Gastrocnemius medialis (tissue), 4 donors: ENCODE data around the gene OTOP3. TPM values are rescaled to one million over a fixed set of nuclear protein-coding genes. Genes with fewer than 3 reads are reported as not detected.

ENCODE experiments used
- total RNA-seq, 4 donors: library from RNA; depleted of rRNA; stranded (reverse); fragments of >200 nt; gene quantifications; one replicate each; pipeline versions ENCODE4 v1.1.0 to v1.2.3, GENCODE V29; 2016

The OTOP3 gene
- total RNA-seq, 4 donors from 2014 or later = not detected

Other genes starting within 250 kb of the OTOP3 start
- not detected for gene CD300LF, start 223.0 kb upstream of the OTOP3 start, total RNA-seq
- 1 to 10 TPM in 1 of 4 donors, under 1 TPM in 3; 0.24 to 3.7 (median 0.43) TPM for gene RAB37, start 198.6 kb upstream of the OTOP3 start, total RNA-seq
- 1 to 10 TPM; 3.8 to 5.6 (median 5.5) TPM for gene NHERF1, start 187.3 kb upstream of the OTOP3 start, total RNA-seq
- 10 to 100 TPM in 3 of 4 donors, 1 to 10 TPM in 1; 7.7 to 27.4 (median 14.5) TPM for gene NAT9, start 159.6 kb upstream of the OTOP3 start, total RNA-seq
- gene GRIN2C, start 76.0 kb upstream of the OTOP3 start, total RNA-seq = 1 to 10 TPM in 2 of 4 donors, not detected in 2; 1.2 to 1.5 TPM
- 1 to 10 TPM; 2.1 to 6.0 (median 3.2) TPM for gene FDXR, start 62.9 kb upstream of the OTOP3 start, total RNA-seq
- not detected for gene FADS6, start 42.3 kb upstream of the OTOP3 start, total RNA-seq
- gene USH1G, start 12.6 kb upstream of the OTOP3 start, total RNA-seq = not detected
- under 1 TPM in 1 of 4 donors, not detected in 3; 0.19 TPM for gene OTOP2, start 11.6 kb upstream of the OTOP3 start, total RNA-seq
- gene HID1, start 36.9 kb downstream of the OTOP3 start, total RNA-seq = 1 to 10 TPM; 2.2 to 4.3 (median 2.9) TPM
- 1 to 10 TPM; 1.3 to 3.6 (median 2.6) TPM for gene CDR2L, start 51.7 kb downstream of the OTOP3 start, total RNA-seq
- gene MRPL58, start 76.8 kb downstream of the OTOP3 start, total RNA-seq = 100 to 1,000 TPM in 3 of 4 donors, 10 to 100 TPM in 1; 97.9 to 141 (median 107) TPM
- gene ATP5PD, start 111.1 kb downstream of the OTOP3 start, total RNA-seq = 100 to 1,000 TPM; 377 to 495 (median 491) TPM
- gene KCTD2, start 111.3 kb downstream of the OTOP3 start, total RNA-seq = 10 to 100 TPM; 29.4 to 51.1 (median 41.8) TPM
- 1 to 10 TPM; 1.5 to 7.9 (median 6.9) TPM for gene SLC16A5, start 152.1 kb downstream of the OTOP3 start, total RNA-seq
- 1 to 10 TPM; 2.0 to 4.4 (median 3.0) TPM for gene ARMC7, start 174.1 kb downstream of the OTOP3 start, total RNA-seq
- gene NT5C, start 195.8 kb downstream of the OTOP3 start, total RNA-seq = 100 to 1,000 TPM in 1 of 4 donors, 10 to 100 TPM in 3; 62.8 to 111 (median 68.0) TPM
- gene JPT1, start 218.6 kb downstream of the OTOP3 start, total RNA-seq = 100 to 1,000 TPM in 1 of 4 donors, 10 to 100 TPM in 3; 35.5 to 113 (median 71.8) TPM
- gene SUMO2, start 247.1 kb downstream of the OTOP3 start, total RNA-seq = 10 to 100 TPM; 36.7 to 45.1 (median 43.3) TPM